WTC11 (cell line): ENCODE data around the gene CTNNBIP1. TPM values are rescaled to one million over a fixed set of nuclear protein-coding genes. Genes with fewer than 3 reads are reported as not detected.

Experiments used
- ATAC-seq: fragments of 200-7000 bp; cut with Tn5 transposase; 2 replicates; pipeline ENCODE4 v1.10.0; 2021; ENCODE audit warnings: mild to moderate bottlenecking, moderate library complexity
- CTCF ChIA-PET: fragments of 300-600 bp; sonication (Branson Sonifier 250); formaldehyde crosslinking; loops from one replicate; lab custom pipeline; 2021; ENCODE audit warnings: antibody characterized with exemption; lab: Charles Lee
- POLR2A ChIA-PET: fragments of 350-600 bp; sonication (Branson Sonifier 250); formaldehyde crosslinking; loops from one replicate; lab custom pipeline; 2021; ENCODE audit warnings: antibody characterized with exemption; lab: Charles Lee
- DNase-seq: peaks from one replicate; pipeline ENCODE4 v3.0.0; 2021; ENCODE audit warnings: low spot score
- H3K27ac Mint-ChIP-seq: 2 replicates; pipeline ENCODE4 v1.8.0; 2021; ENCODE audit warnings: mixed read lengths
- H3K27me3 Mint-ChIP-seq: 2 replicates; pipeline ENCODE4 v1.8.0; 2021; ENCODE audit warnings: low read depth, mild to moderate bottlenecking, moderate library complexity, mixed read lengths
- H3K36me3 Mint-ChIP-seq: 2 replicates; pipeline ENCODE4 v1.8.0; 2021; ENCODE audit warnings: mixed read lengths
- H3K4me1 Mint-ChIP-seq: 2 replicates; pipeline ENCODE4 v1.8.0; 2022; ENCODE audit warnings: mixed read lengths
- H3K4me3 Mint-ChIP-seq: 2 replicates; pipeline ENCODE4 v1.8.0; 2021; ENCODE audit warnings: mild to moderate bottlenecking, moderate library complexity, mixed read lengths
- H3K9me3 Mint-ChIP-seq: 2 replicates; pipeline ENCODE4 v1.8.0; 2021; ENCODE audit warnings: mixed read lengths
- AR ChIP-seq: fragments of 250-450 bp; sonication (Bioruptor Pico); IDR thresholded peaks from 2 replicates; pipeline ENCODE4 v1.9.0; 2021; ENCODE audit warnings: mild to moderate bottlenecking
- ARID4B ChIP-seq: sonication (generic); formaldehyde crosslinking; IDR thresholded peaks from 2 replicates; pipeline ENCODE4 v1.8.0; 2023; ENCODE audit warnings: missing genetic modification reagents, mild to moderate bottlenecking, borderline replicate concordance
- CBFB ChIP-seq: sonication (generic); formaldehyde crosslinking; IDR thresholded peaks from 2 replicates; pipeline ENCODE4 v1.8.1; 2022; ENCODE audit warnings: mild to moderate bottlenecking, low read depth, missing genetic modification reagents
- E2F1 ChIP-seq: sonication (generic); formaldehyde crosslinking; IDR thresholded peaks from 2 replicates; pipeline ENCODE4 v1.8.0; 2022; ENCODE audit warnings: mild to moderate bottlenecking, missing genetic modification reagents
- ELF4 ChIP-seq: sonication (generic); formaldehyde crosslinking; IDR thresholded peaks from 2 replicates; pipeline ENCODE4 v1.8.1; 2022; ENCODE audit warnings: low read depth, mild to moderate bottlenecking, moderate library complexity, missing genetic modification reagents
- HMGA2 ChIP-seq: fragments of 250-450 bp; sonication (Bioruptor Pico); IDR thresholded peaks from 2 replicates; pipeline ENCODE4 v1.4.0; 2021; ENCODE audit warnings: mild to moderate bottlenecking, moderate library complexity
- IRF2 ChIP-seq: sonication (generic); formaldehyde crosslinking; IDR thresholded peaks from 2 replicates; pipeline ENCODE4 v1.8.0; 2022; ENCODE audit warnings: low read depth, missing genetic modification reagents, borderline replicate concordance
- MXD4 ChIP-seq: fragments of 250-450 bp; sonication (Bioruptor Pico); IDR thresholded peaks from 2 replicates; pipeline ENCODE4 v1.8.0; 2021; ENCODE audit warnings: mild to moderate bottlenecking, moderate library complexity, borderline replicate concordance
- NR2C2 ChIP-seq: sonication (generic); formaldehyde crosslinking; IDR thresholded peaks from 2 replicates; pipeline ENCODE4 v1.8.0; 2022; ENCODE audit warnings: mild to moderate bottlenecking, missing genetic modification reagents
- OVOL2 ChIP-seq: fragments of 250-450 bp; sonication (Bioruptor Pico); IDR thresholded peaks from 2 replicates; pipeline ENCODE4 v1.9.0; 2021; ENCODE audit warnings: mild to moderate bottlenecking, borderline replicate concordance
- PRDM15 ChIP-seq: sonication (generic); formaldehyde crosslinking; IDR thresholded peaks from 2 replicates; pipeline ENCODE4 v1.8.0; 2022; ENCODE audit warnings: missing genetic modification reagents
- SMAD3 ChIP-seq: sonication (generic); formaldehyde crosslinking; IDR thresholded peaks from 2 replicates; pipeline ENCODE4 v1.8.0; 2022; ENCODE audit warnings: missing genetic modification reagents, mild to moderate bottlenecking, borderline replicate concordance
- SMAD4 ChIP-seq: sonication (generic); formaldehyde crosslinking; IDR thresholded peaks from 2 replicates; pipeline ENCODE4 v1.8.0; 2022; ENCODE audit warnings: mild to moderate bottlenecking, missing genetic modification reagents
- SOX15 ChIP-seq: fragments of 250-450 bp; sonication (Bioruptor Pico); IDR thresholded peaks from 2 replicates; pipeline ENCODE4 v1.9.0; 2021; ENCODE audit warnings: mild to moderate bottlenecking
- USF2 ChIP-seq: sonication (generic); formaldehyde crosslinking; IDR thresholded peaks from 2 replicates; pipeline ENCODE4 v1.8.1; 2023; ENCODE audit warnings: mild to moderate bottlenecking, missing genetic modification reagents, moderate library complexity
- ZNF138 ChIP-seq: sonication (generic); formaldehyde crosslinking; conservative IDR thresholded peaks from 2 replicates; pipeline ENCODE4 v1.8.1; 2022; ENCODE audit warnings: mild to moderate bottlenecking, moderate library complexity, missing genetic modification reagents
- ZNF317 ChIP-seq: sonication (generic); formaldehyde crosslinking; IDR thresholded peaks from 2 replicates; pipeline ENCODE4 v1.8.1; 2023; ENCODE audit warnings: low read depth, mild to moderate bottlenecking, moderate library complexity, missing genetic modification reagents, borderline replicate concordance
- ZNF423 ChIP-seq: fragments of 250-450 bp; sonication (Bioruptor Pico); IDR thresholded peaks from 2 replicates; pipeline ENCODE4 v2.1.2; 2022; ENCODE audit warnings: mild to moderate bottlenecking, moderate library complexity
- total RNA-seq: library from RNA; stranded (reverse); gene quantifications from 3 replicates; pipeline ENCODE4 v1.2.3, GENCODE V29; 2021
- TF ChIP-seq, protein P1 (sequence below): sonication (generic); formaldehyde crosslinking; IDR thresholded peaks from 2 replicates; pipeline ENCODE4 v1.8.1; 2023; ENCODE audit warnings: mild to moderate bottlenecking, missing genetic modification reagents, borderline replicate concordance

CTNNBIP1 gene
- total RNA-seq, 1 experiment from 2014 or later: 58.2 TPM

DNA sequence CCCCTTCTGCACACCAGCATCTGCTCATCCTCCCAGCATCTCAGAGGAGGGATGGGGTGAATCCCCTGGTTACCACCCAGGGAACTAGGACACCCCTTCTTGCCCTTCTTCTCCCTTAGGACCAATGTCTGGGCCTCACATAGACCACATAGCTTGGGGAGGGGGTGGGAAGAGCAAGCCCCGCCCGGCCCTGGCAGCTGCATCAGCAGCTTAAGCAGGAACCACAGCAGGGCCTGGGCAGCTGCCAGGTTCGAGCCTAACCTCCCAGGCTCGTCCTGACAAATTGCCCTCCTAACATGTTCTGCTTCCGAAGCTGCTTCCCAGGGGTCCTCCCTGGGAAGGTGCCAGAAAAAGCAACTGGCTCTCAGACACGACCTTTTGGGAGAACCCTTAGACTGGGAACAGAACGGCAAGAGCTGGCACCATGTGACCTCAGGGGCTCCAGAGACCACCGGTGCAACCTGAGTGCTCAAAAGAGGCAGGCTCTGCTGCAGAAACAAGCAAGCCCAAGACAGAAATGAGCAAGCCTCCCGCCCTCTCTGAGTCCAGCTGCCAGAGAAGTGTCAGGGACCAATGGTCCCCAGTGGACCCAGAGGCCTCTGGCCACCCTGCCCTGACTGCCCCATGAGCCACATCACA, 67.9 kb downstream of the CTNNBIP1 start (continued):
- TF ChIP-seq ARID4B (CRISPR knock-in tag) (no peak), SMAD4 (CRISPR knock-in tag) (no peak), IRF2 (no peak), ZNF317 (CRISPR knock-in tag) (no peak)

- ATAC-seq (no peak), DNase-seq (no peak)
- H3K27ac Mint-ChIP-seq: no peak overlapping the region
- H3K4me1 Mint-ChIP-seq: peaks cover 6% of the 10 kb centered on the region
- no peaks in the 10 kb centered on the region; the same call in 1 of the 2 replicates for H3K27me3 Mint-ChIP-seq
- CTCF ChIA-PET: interaction anchor here (1.6 to 2.6 kb wide), 3 partner anchors 13 to 120 kb away, joined by 5 to 30 read pairs (median 10); no protein-coding TSS in a partner anchor
- no peaks in the 10 kb centered on the region for H3K36me3 Mint-ChIP-seq
- H3K4me3 Mint-ChIP-seq: no peak overlapping the region
- POLR2A ChIA-PET: no interaction called here
- no peaks in the 10 kb centered on the region for H3K9me3 Mint-ChIP-seq
- TF ChIP-seq SOX15 (CRISPR knock-in tag) (no peak), USF2 (CRISPR knock-in tag) (no peak), NR2C2 (CRISPR knock-in tag) (no peak), SMAD3 (no peak), ZNF423 (no peak), E2F1 (no peak), CBFB (no peak), PRDM15 (CRISPR knock-in tag) (no peak), ZNF317 (CRISPR knock-in tag) (no peak), MXD4 (no peak), AR (CRISPR knock-in tag) (no peak), OVOL2 (CRISPR knock-in tag) (no peak), ELF4 (CRISPR knock-in tag) (no peak), ZNF138 (CRISPR knock-in tag) (no peak), HMGA2 (no peak)
- TF ChIP-seq, protein P1, sequence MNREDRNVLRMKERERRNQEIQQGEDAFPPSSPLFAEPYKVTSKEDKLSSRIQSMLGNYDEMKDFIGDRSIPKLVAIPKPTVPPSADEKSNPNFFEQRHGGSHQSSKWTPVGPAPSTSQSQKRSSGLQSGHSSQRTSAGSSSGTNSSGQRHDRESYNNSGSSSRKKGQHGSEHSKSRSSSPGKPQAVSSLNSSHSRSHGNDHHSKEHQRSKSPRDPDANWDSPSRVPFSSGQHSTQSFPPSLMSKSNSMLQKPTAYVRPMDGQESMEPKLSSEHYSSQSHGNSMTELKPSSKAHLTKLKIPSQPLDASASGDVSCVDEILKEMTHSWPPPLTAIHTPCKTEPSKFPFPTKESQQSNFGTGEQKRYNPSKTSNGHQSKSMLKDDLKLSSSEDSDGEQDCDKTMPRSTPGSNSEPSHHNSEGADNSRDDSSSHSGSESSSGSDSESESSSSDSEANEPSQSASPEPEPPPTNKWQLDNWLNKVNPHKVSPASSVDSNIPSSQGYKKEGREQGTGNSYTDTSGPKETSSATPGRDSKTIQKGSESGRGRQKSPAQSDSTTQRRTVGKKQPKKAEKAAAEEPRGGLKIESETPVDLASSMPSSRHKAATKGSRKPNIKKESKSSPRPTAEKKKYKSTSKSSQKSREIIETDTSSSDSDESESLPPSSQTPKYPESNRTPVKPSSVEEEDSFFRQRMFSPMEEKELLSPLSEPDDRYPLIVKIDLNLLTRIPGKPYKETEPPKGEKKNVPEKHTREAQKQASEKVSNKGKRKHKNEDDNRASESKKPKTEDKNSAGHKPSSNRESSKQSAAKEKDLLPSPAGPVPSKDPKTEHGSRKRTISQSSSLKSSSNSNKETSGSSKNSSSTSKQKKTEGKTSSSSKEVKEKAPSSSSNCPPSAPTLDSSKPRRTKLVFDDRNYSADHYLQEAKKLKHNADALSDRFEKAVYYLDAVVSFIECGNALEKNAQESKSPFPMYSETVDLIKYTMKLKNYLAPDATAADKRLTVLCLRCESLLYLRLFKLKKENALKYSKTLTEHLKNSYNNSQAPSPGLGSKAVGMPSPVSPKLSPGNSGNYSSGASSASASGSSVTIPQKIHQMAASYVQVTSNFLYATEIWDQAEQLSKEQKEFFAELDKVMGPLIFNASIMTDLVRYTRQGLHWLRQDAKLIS (CRISPR knock-in tag): no peak
Measured at GRCh38 chr1:9841460-9841859, 68.6 kb downstream of the CTNNBIP1 start.
